Endodermal cell (in vitro differentiated cells): Measurements from ENCODE around the gene GOLGA2. TPM values are rescaled to one million over a fixed set of nuclear protein-coding genes. Genes with fewer than 3 reads are reported as not detected.

Source experiments
- DNase-seq: peaks from one replicate; pipeline ENCODE4 v3.0.0-alpha.2; 2017
- H3K27ac ChIP-seq: 2 replicates; pipeline ENCODE4 v1.5.1; 2013; ENCODE audit warnings: mild to moderate bottlenecking, low read depth, low read length, moderate library complexity
- H3K27me3 ChIP-seq: 2 replicates; pipeline ENCODE4 v1.6.1; 2013; ENCODE audit warnings: mild to moderate bottlenecking, low read length, moderate library complexity; ENCODE audit not compliant: insufficient read depth, control insufficient read depth, poor library complexity, severe bottlenecking
- H3K36me3 ChIP-seq: 2 replicates; pipeline ENCODE4 v1.7.0; 2013; ENCODE audit warnings: mild to moderate bottlenecking, low read length, moderate library complexity; ENCODE audit not compliant: control insufficient read depth, insufficient read depth
- H3K4me1 ChIP-seq: one replicate; pipeline ENCODE4 v1.7.0; 2013; ENCODE audit warnings: low read length; ENCODE audit not compliant: control insufficient read depth, insufficient read depth
- H3K4me3 ChIP-seq: 2 replicates; pipeline ENCODE4 v1.5.1; 2013; ENCODE audit warnings: mild to moderate bottlenecking, low read length, moderate library complexity
- H3K9ac ChIP-seq: 2 replicates; pipeline ENCODE4 v1.6.1; 2013; ENCODE audit warnings: mild to moderate bottlenecking, low read length, moderate library complexity; ENCODE audit not compliant: poor library complexity, severe bottlenecking; ENCODE audit errors: extremely low read depth
- H3K9me3 ChIP-seq: 2 replicates; pipeline ENCODE4 v1.6.1; 2013; ENCODE audit warnings: mild to moderate bottlenecking, low read length, moderate library complexity; ENCODE audit not compliant: control insufficient read depth
- H3K27ac Mint-ChIP-seq: 2 replicates; pipeline ENCODE4 v1.8.0; 2020; ENCODE audit warnings: mixed read lengths
- H3K27me3 Mint-ChIP-seq: 2 replicates; pipeline ENCODE4 v1.8.0; 2021; ENCODE audit warnings: mild to moderate bottlenecking, mixed read lengths; ENCODE audit not compliant: insufficient read depth
- H3K36me3 Mint-ChIP-seq: 2 replicates; pipeline ENCODE4 v1.8.0; 2020; ENCODE audit warnings: low read depth, mixed read lengths
- H3K4me1 Mint-ChIP-seq: 2 replicates; pipeline ENCODE4 v1.8.0; 2020; ENCODE audit warnings: mixed read lengths
- H3K4me3 Mint-ChIP-seq: 2 replicates; pipeline ENCODE4 v1.8.0; 2020; ENCODE audit warnings: mild to moderate bottlenecking, moderate library complexity, mixed read lengths
- H3K9me3 Mint-ChIP-seq: 2 replicates; pipeline ENCODE4 v1.8.0; 2020; ENCODE audit warnings: mild to moderate bottlenecking, mixed read lengths
- WGBS, 2 experiments: methylation state at CpG; one replicate each; pipeline versions ENCODE4 v1.1.5 to v1.1.7; 2013; ENCODE audit warnings: missing lambda C conversion rate in 2 of 2, mixed read lengths in 1 of 2; ENCODE audit not compliant: insufficient coverage in 1 of 2, insufficient read length in 1 of 2; 5-methylcytosine and 5-hydroxymethylcytosine counted together
- total RNA-seq, 2 donors: library from RNA; stranded (reverse); fragmentation: NEBNext Ultra II Directional in 1 of 2; extraction: Animal tissue kit (Norgen Biotek cat#: 25700) in 1 of 2; gene quantifications; 2 replicates in 1 of 2; 3 replicates in 1 of 2; pipeline ENCODE4 v1.2.1, GENCODE V29; 2021
- TF ChIP-seq, protein P1 (sequence below): fragments of 200-600 bp; sonication (generic); conservative IDR thresholded peaks from 2 replicates; pipeline ENCODE4 v1.5.0; 2021; ENCODE audit warnings: antibody characterized with exemption, mild to moderate bottlenecking

The GOLGA2 gene
- total RNA-seq, 2 donors from 2014 or later = 91.9 to 101 TPM

DNA sequence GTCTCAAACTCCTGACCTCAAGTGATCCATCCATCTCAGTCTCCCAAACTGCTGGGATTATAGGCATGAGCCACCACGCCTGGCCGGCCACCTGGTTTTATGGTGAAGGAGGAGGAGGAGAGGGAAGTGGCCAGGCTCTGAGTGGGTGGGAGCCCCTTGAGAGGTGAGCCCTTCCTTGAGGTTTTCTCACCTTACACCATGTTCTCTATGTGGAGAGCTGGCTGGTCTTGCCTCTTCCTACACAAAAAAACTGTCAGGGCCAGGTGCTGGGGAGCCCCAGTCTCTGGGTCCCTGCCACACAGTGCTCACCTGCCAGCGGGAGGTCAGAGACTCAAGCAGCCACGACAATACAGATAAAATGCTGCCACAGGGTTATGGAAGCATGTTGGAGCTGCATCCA lies 18.3 kb upstream of the GOLGA2 start:
- Histone ChIP-seq H3K36me3 (no peaks in the 10 kb centered on the region), H3K27ac (no peak overlapping the region), H3K27me3 (no peaks in the 10 kb centered on the region), H3K4me1 (no peaks in the 10 kb centered on the region), H3K9ac (no peak overlapping the region), H3K9me3 (no peaks in the 10 kb centered on the region), H3K4me3 (no peak overlapping the region)
- H3K9me3 Mint-ChIP-seq = no peaks in the 10 kb centered on the region
- H3K27me3 Mint-ChIP-seq = no peaks in the 10 kb centered on the region
- DNase-seq = no peak
- no peak overlapping the region for H3K4me3 Mint-ChIP-seq
- H3K4me1 Mint-ChIP-seq = no peaks in the 10 kb centered on the region
- peaks cover 5% of the 10 kb centered on the region for H3K36me3 Mint-ChIP-seq
- TF ChIP-seq, protein P1, sequence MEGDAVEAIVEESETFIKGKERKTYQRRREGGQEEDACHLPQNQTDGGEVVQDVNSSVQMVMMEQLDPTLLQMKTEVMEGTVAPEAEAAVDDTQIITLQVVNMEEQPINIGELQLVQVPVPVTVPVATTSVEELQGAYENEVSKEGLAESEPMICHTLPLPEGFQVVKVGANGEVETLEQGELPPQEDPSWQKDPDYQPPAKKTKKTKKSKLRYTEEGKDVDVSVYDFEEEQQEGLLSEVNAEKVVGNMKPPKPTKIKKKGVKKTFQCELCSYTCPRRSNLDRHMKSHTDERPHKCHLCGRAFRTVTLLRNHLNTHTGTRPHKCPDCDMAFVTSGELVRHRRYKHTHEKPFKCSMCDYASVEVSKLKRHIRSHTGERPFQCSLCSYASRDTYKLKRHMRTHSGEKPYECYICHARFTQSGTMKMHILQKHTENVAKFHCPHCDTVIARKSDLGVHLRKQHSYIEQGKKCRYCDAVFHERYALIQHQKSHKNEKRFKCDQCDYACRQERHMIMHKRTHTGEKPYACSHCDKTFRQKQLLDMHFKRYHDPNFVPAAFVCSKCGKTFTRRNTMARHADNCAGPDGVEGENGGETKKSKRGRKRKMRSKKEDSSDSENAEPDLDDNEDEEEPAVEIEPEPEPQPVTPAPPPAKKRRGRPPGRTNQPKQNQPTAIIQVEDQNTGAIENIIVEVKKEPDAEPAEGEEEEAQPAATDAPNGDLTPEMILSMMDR = no peak
- 88 to 90% methylated on average over 2 to 4 of the region's 4 CpGs for WGBS, 2 experiments
- no peak overlapping the region for H3K27ac Mint-ChIP-seq

DNA sequence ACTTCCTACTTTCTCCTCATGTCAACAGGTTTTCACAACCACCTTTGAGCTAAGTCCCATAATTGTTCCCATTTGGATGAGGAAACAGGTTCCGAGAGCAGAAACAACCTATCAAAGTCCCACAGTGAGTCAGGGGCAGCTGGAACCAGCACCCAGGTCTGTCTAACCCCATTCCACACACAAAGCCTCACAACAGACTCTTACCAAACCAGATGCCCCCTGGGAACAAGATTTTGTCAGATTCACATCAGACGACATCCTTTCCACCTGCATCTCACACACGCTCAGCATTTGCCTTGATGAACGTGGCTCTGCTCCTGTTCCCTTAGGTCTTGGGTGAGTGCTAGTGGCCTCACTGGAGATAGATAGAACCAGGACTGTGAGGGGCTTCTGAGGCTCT lies 17.3 kb upstream of the GOLGA2 start:
- no peak overlapping the region for H3K4me3 Mint-ChIP-seq
- peaks cover 10% of the 10 kb centered on the region for H3K36me3 ChIP-seq
- no peaks in the 10 kb centered on the region for H3K9me3 Mint-ChIP-seq
- H3K4me3 ChIP-seq = no peak overlapping the region
- H3K9me3 ChIP-seq = no peaks in the 10 kb centered on the region
- no peaks in the 10 kb centered on the region for H3K4me1 Mint-ChIP-seq
- TF ChIP-seq, protein P1 = no peak
- H3K27ac ChIP-seq = no peak overlapping the region
- DNase-seq = no peak
- no peaks in the 10 kb centered on the region for H3K27me3 Mint-ChIP-seq
- H3K27me3 ChIP-seq = no peaks in the 10 kb centered on the region
- 93 to 100% methylated on average over 2 to 4 of the region's 4 CpGs for WGBS, 2 experiments
- no peak overlapping the region for H3K9ac ChIP-seq
- peaks cover 16% of the 10 kb centered on the region for H3K36me3 Mint-ChIP-seq
- H3K4me1 ChIP-seq = no peaks in the 10 kb centered on the region
- no peak overlapping the region for H3K27ac Mint-ChIP-seq

DNA sequence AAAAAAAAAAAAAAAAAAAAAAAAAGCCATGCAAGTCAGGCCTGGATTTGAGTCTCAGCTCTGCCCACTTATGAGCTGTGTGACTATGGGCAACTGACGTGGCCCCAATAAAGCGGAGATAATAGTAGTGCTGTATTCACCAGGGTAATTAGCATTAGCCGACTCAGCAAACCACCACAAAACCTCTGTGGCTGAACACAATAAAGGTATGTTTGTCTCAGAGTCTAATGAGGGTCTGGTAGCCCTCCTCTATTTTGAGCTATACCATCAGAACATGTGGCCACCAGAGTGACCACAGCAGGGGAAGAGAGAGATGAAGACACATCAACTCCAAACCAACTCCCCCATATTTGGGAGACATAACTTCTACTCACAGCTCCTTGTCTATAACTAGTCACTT lies 16.2 kb upstream of the GOLGA2 start:
- no peak for DNase-seq
- H3K27me3 ChIP-seq = no peaks in the 10 kb centered on the region
- no peaks in the 10 kb centered on the region for H3K4me1 Mint-ChIP-seq
- H3K9me3 Mint-ChIP-seq = no peaks in the 10 kb centered on the region
- no peak overlapping the region for H3K4me3 ChIP-seq
- peaks cover 17% of the 10 kb centered on the region for H3K36me3 ChIP-seq
- H3K4me1 ChIP-seq = no peaks in the 10 kb centered on the region
- 95 to 100% methylated on average over 2 to 3 of the region's 3 CpGs for WGBS, 2 experiments
- no peak overlapping the region for H3K9ac ChIP-seq
- H3K27ac Mint-ChIP-seq = no peak overlapping the region
- no peaks in the 10 kb centered on the region for H3K9me3 ChIP-seq
- no peaks in the 10 kb centered on the region for H3K27me3 Mint-ChIP-seq
- H3K4me3 Mint-ChIP-seq = no peak overlapping the region
- H3K36me3 Mint-ChIP-seq = peaks cover 20% of the 10 kb centered on the region
- no peak overlapping the region for H3K27ac ChIP-seq
- TF ChIP-seq, protein P1 = no peak
